IMR-90 (cell line): Measurements from ENCODE around the gene ATP5PB. TPM values are rescaled to one million over a fixed set of nuclear protein-coding genes. Genes with fewer than 3 reads are reported as not detected.
A peak's percentile ranks its signal among the peaks of the same experiment; 100 is the strongest.

Source experiments
- ATAC-seq: fragments of 200-7000 bp; cut with Tn5 transposase; 2 replicates; pipeline ENCODE4 v1.9.1; 2020; ENCODE audit warnings: low read depth, mild to moderate bottlenecking, moderate library complexity
- BruUV-seq: library from RNA; stranded (reverse); fragments of 400-500 nt; replicated peaks from 2 replicates; lab custom pipeline; 2021; lab: Mats Ljungman, UMichigan
- CTCF ChIA-PET: fragments of 300-600 bp; formaldehyde crosslinking; extraction: SDS; loops from one replicate; lab custom pipeline; 2021; ENCODE audit warnings: antibody characterized with exemption; lab: Yijun Ruan, JAX
- POLR2A ChIA-PET: fragments of 300-600 bp; sonication (Branson Sonifier 250); formaldehyde crosslinking; loops from one replicate; lab custom pipeline; 2022; ENCODE audit warnings: antibody characterized with exemption; ENCODE audit not compliant: unreplicated experiment; lab: Charles Lee
- DNase-seq: peaks from one replicate; pipeline ENCODE4 v3.0.0; 2013
- H2AFZ ChIP-seq: replicated peaks from 2 replicates; pipeline ENCODE3; 2013; ENCODE audit warnings: low read length, mild to moderate bottlenecking; ENCODE audit not compliant: poor library complexity
- H2AK5ac ChIP-seq: 2 replicates; pipeline ENCODE4 v1.6.1; 2013; ENCODE audit warnings: low read depth, low read length, inconsistent platforms
- H2AK9ac ChIP-seq: replicated peaks from 2 replicates; pipeline ENCODE3; 2013; ENCODE audit warnings: mild to moderate bottlenecking, low read depth, low read length, moderate library complexity; ENCODE audit not compliant: poor library complexity
- H2BK120ac ChIP-seq: 2 replicates; pipeline ENCODE4 v1.6.1; 2013; ENCODE audit warnings: low read depth, low read length, inconsistent platforms
- H2BK15ac ChIP-seq: 3 replicates; pipeline ENCODE4 v1.6.1; 2013; ENCODE audit warnings: low read depth, low read length, inconsistent platforms
- H2BK20ac ChIP-seq: 2 replicates; pipeline ENCODE4 v1.6.1; 2013; ENCODE audit warnings: low read depth, mild to moderate bottlenecking, inconsistent platforms, low read length, moderate library complexity
- H2BK5ac ChIP-seq: 2 replicates; pipeline ENCODE4 v1.6.1; 2013; ENCODE audit warnings: mild to moderate bottlenecking, low read depth, low read length, inconsistent platforms; ENCODE audit not compliant: poor library complexity, severe bottlenecking
- H3K14ac ChIP-seq: replicated peaks from 2 replicates; pipeline ENCODE4 v1.6.1; 2013; ENCODE audit warnings: low read depth, low read length, inconsistent platforms
- H3K18ac ChIP-seq: 2 replicates; pipeline ENCODE4 v1.6.1; 2013; ENCODE audit warnings: low read depth, low read length, control low read depth
- H3K23ac ChIP-seq: 2 replicates; pipeline ENCODE4 v1.6.1; 2013; ENCODE audit warnings: low read depth, low read length, inconsistent platforms
- H3K27ac ChIP-seq: 2 replicates; pipeline ENCODE4 v1.5.1; 2013; ENCODE audit warnings: mild to moderate bottlenecking, control low read depth, low read length; ENCODE audit not compliant: insufficient read depth
- H3K27me3 ChIP-seq: 2 replicates; pipeline ENCODE4 v1.6.1; 2013; ENCODE audit warnings: low read length; ENCODE audit not compliant: control insufficient read depth, insufficient read depth
- H3K36me3 ChIP-seq: 2 replicates; pipeline ENCODE4 v1.6.1; 2013; ENCODE audit warnings: low read length, mixed read lengths; ENCODE audit not compliant: control insufficient read depth, insufficient read depth
- H3K4ac ChIP-seq: 2 replicates; pipeline ENCODE4 v1.6.1; 2013; ENCODE audit warnings: low read depth, low read length, inconsistent platforms
- H3K4me1 ChIP-seq: 2 replicates; pipeline ENCODE4 v1.6.1; 2013; ENCODE audit warnings: low read length, mixed read lengths; ENCODE audit not compliant: control insufficient read depth, insufficient read depth
- H3K4me2 ChIP-seq: 2 replicates; pipeline ENCODE4 v1.6.1; 2013; ENCODE audit warnings: low read depth, mild to moderate bottlenecking, control low read depth, low read length, moderate library complexity
- H3K4me3 ChIP-seq: 2 replicates; pipeline ENCODE4 v1.5.1; 2013; ENCODE audit warnings: low read depth, mild to moderate bottlenecking, control low read depth, low read length, moderate library complexity; ENCODE audit not compliant: insufficient read depth
- H3K56ac ChIP-seq: 2 replicates; pipeline ENCODE4 v1.6.1; 2013; ENCODE audit warnings: low read length, inconsistent platforms; ENCODE audit not compliant: insufficient read depth; ENCODE audit errors: extremely low read depth
- H3K79me1 ChIP-seq, 2 experiments: 2 replicates each; pipeline ENCODE4 v1.6.1; 2013; ENCODE audit warnings: low read length in 2 of 2, inconsistent platforms in 1 of 2, low read depth in 1 of 2
- H3K9ac ChIP-seq: 2 replicates; pipeline ENCODE4 v1.6.1; 2013; ENCODE audit warnings: low read depth, low read length, control low read depth
- H3K9me1 ChIP-seq: 2 replicates; pipeline ENCODE4 v1.6.1; 2013; ENCODE audit warnings: low read length, inconsistent platforms; ENCODE audit not compliant: insufficient read depth
- H3K9me3 ChIP-seq: 2 replicates; pipeline ENCODE4 v1.6.1; 2013; ENCODE audit warnings: low read length; ENCODE audit not compliant: control insufficient read depth, insufficient read depth
- H4K20me1 ChIP-seq: 2 replicates; pipeline ENCODE4 v1.6.1; 2013; ENCODE audit warnings: low read length, inconsistent platforms; ENCODE audit not compliant: insufficient read depth
- H4K5ac ChIP-seq: 2 replicates; pipeline ENCODE4 v1.6.1; 2013; ENCODE audit warnings: mild to moderate bottlenecking, low read depth, low read length, control low read depth
- H4K8ac ChIP-seq, 2 experiments: 2 replicates each; pipeline ENCODE4 v1.6.1; 2013; ENCODE audit warnings: low read depth in 2 of 2, low read length in 2 of 2, control low read depth in 1 of 2, inconsistent platforms in 1 of 2
- H4K91ac ChIP-seq: 2 replicates; pipeline ENCODE4 v1.6.1; 2013; ENCODE audit warnings: low read depth, low read length, inconsistent platforms; ENCODE audit not compliant: insufficient read depth
- CEBPB ChIP-seq: IDR thresholded peaks from 2 replicates; pipeline ENCODE4 v1.6.1; 2012; ENCODE audit warnings: low read depth, low read length, improper control_type of control experiment
- RFX5 ChIP-seq: IDR thresholded peaks from 2 replicates; pipeline ENCODE4 v1.8.0; 2012; ENCODE audit warnings: low read depth, mild to moderate bottlenecking, low read length, moderate library complexity
- WGBS, 2 experiments: methylation state at CpG; one replicate each; pipeline versions ENCODE4 v1.1.5 to v1.1.7; 2013; ENCODE audit warnings: missing lambda C conversion rate in 2 of 2; ENCODE audit not compliant: insufficient read length in 1 of 2; ENCODE audit errors: extremely low coverage in 2 of 2; 5-methylcytosine and 5-hydroxymethylcytosine counted together
- dilution Hi-C: fragments of 300-500 bp; cut with HindIII; formaldehyde crosslinking; loops from one replicate; pipeline ENCODE4 v1.14.3; 2018; ENCODE audit warnings: low sequenced_read_pairs; ENCODE audit not compliant: unreplicated experiment
- in situ Hi-C: fragments of 300-500 bp; cut with MboI; formaldehyde crosslinking; loops from 3 replicates; pipeline ENCODE4 v1.14.3; 2019; ENCODE audit warnings: low sequenced_read_pairs, inconsistent platforms, mixed read lengths
- intact Hi-C: fragments of 100-400 bp; cut with micrococcal nuclease; formaldehyde crosslinking; loops from 2 replicates; pipeline ENCODE4 v1.10.0; 2022
- polyA plus RNA-seq, 3 experiments: library from polyadenylated mRNA; depleted of rRNA; stranded (reverse); fragments of >200 nt; gene quantifications; 2 replicates each; pipeline ENCODE4 v1.2.3, GENCODE V29; 2012; ENCODE audit warnings: low replicate concordance in 1 of 3
- total RNA-seq: library from RNA; depleted of rRNA; stranded (reverse); fragments of >200 nt; gene quantifications from 2 replicates; pipeline ENCODE4 v1.2.3, GENCODE V29; 2012

The ATP5PB gene
- total and polyA plus RNA-seq, 2 of the 4 experiments (the other 2 are of a cell fraction) = 234 to 301 TPM

GRCh38 chr1:111489604-111490003, 40.3 kb downstream of the ATP5PB start:
- no peak overlapping the region for H4K8ac ChIP-seq
- H3K27ac ChIP-seq = no peak overlapping the region
- DNase-seq = no peak
- H2AK9ac ChIP-seq = no peak overlapping the region
- no peaks in the 10 kb centered on the region for H3K36me3 ChIP-seq
- H2BK15ac ChIP-seq = no peak overlapping the region
- no peak overlapping the region for H3K4ac ChIP-seq
- H3K4me1 ChIP-seq = no peaks in the 10 kb centered on the region
- CTCF ChIA-PET = interaction anchor here (0.5 kb wide), 1 partner anchor 396 kb away, joined by 3 read pairs; no protein-coding TSS in a partner anchor
- no TSS peak for BruUV-seq
- no peak overlapping the region for H3K4me2 ChIP-seq
- in situ Hi-C loops (loop anchor here (25.0 kb wide), 1 partner anchor 873 kb away; no protein-coding TSS in a partner anchor), dilution Hi-C loops (no loop called here), intact Hi-C loops (no loop called here)
- H3K4me3 ChIP-seq = no peak overlapping the region
- H4K20me1 ChIP-seq = no peaks in the 10 kb centered on the region
- no peak overlapping the region for H3K9ac ChIP-seq
- no peak overlapping the region for H3K56ac ChIP-seq
- H3K79me1 ChIP-seq = no peaks in the 10 kb centered on the region
- POLR2A ChIA-PET = no interaction called here
- WGBS, 2 experiments = no CpG with 5 or more reads among the region's 4 CpGs
- H3K14ac ChIP-seq = no peak overlapping the region
- no peak for ATAC-seq
- H4K91ac ChIP-seq = no peak overlapping the region
- H3K9me3 ChIP-seq = no peaks in the 10 kb centered on the region
- H4K5ac ChIP-seq = no peak overlapping the region
- H2BK120ac ChIP-seq = no peak overlapping the region
- no peak overlapping the region for H2AK5ac ChIP-seq
- H2BK5ac ChIP-seq = no peak overlapping the region
- peaks cover 12% of the 10 kb centered on the region for H3K27me3 ChIP-seq
- no peak overlapping the region for H2BK20ac ChIP-seq
- no peak overlapping the region for H3K23ac ChIP-seq
- H3K18ac ChIP-seq = no peak overlapping the region
- H2AFZ ChIP-seq = peak overlapping the region; percentile 3
- TF ChIP-seq CEBPB (peak; percentile 64), RFX5 (no peak)
- no peaks in the 10 kb centered on the region for H3K9me1 ChIP-seq
